Hematopoietic multipotent progenitor cell (in vitro differentiated cells): ENCODE results near the gene FOS. TPM values are rescaled to one million over a fixed set of nuclear protein-coding genes. Genes with fewer than 3 reads are reported as not detected.
"Not testable (repeated sequence)": the region's sequence is repeated elsewhere in the genome, so short reads cannot be mapped to it uniquely, and the experiment has no call there.

Experiments
- DNase-seq, 3 donors: peaks; one replicate each; pipeline ENCODE4 v3.0.0-alpha.2; 2011 to 2015; ENCODE audit warnings: low read depth in 2 of 3, low spot score in 2 of 3
- total RNA-seq: library from RNA; depleted of rRNA; stranded (reverse); fragments of >200 nt; gene quantifications from one replicate; pipeline ENCODE4 v1.2.3, GENCODE V29; 2012

FOS gene
- total RNA-seq = 2,036 TPM

- DNase-seq = peak; percentile 95 to 97 (median 96)
Observed at GRCh38 chr14:75278422-75279152, at the start of gene FOS. TSS of gene FOS (plus strand) at chr14:75278828. CDS start at chr14:75278983, 155 bp downstream.

- DNase-seq = no peak
Observed at GRCh38 chr14:75229661-75230139, 48.9 kb upstream of the FOS start.

GRCh38 chr14:75230140-75230792, 48.4 kb upstream of the FOS start:
- peak in 2 of 3 donors; percentile 25 to 33 for DNase-seq

- DNase-seq = no peak
Observed at GRCh38 chr14:75231320-75231719, 47.3 kb upstream of the FOS start.

GRCh38 chr14:75232191-75232590, 46.4 kb upstream of the FOS start:
- no peak for DNase-seq

- peak; percentile 31 to 44 (median 38) for DNase-seq
Observed at GRCh38 chr14:75232597-75232996, 46.0 kb upstream of the FOS start.

GRCh38 chr14:75234173-75235115, 44.2 kb upstream of the FOS start:
- DNase-seq = no peak

- not testable (repeated sequence) for DNase-seq
Observed at GRCh38 chr14:75235198-75235597, 43.4 kb upstream of the FOS start.

GRCh38 chr14:75236467-75236866, 42.2 kb upstream of the FOS start:
- DNase-seq = no peak

- no peak for DNase-seq
Observed at GRCh38 chr14:75236901-75237419, 41.7 kb upstream of the FOS start.

- no peak for DNase-seq
Observed at GRCh38 chr14:75238756-75239455, 39.7 kb upstream of the FOS start.

GRCh38 chr14:75240781-75241180, 37.8 kb upstream of the FOS start:
- no peak for DNase-seq

GRCh38 chr14:75242546-75243273, 35.9 kb upstream of the FOS start:
- no peak for DNase-seq

- no peak for DNase-seq
Observed at GRCh38 chr14:75244121-75244520, 34.5 kb upstream of the FOS start.

- DNase-seq = no peak
Observed at GRCh38 chr14:75246546-75247285, 31.9 kb upstream of the FOS start.

- peak in 2 of 3 donors; percentile 28 to 50 for DNase-seq
Observed at GRCh38 chr14:75247286-75247922, 31.2 kb upstream of the FOS start.

GRCh38 chr14:75247939-75248338, 30.7 kb upstream of the FOS start:
- DNase-seq = no peak

- peak; percentile 47 to 75 (median 66) for DNase-seq
Observed at GRCh38 chr14:75249251-75249957, 29.2 kb upstream of the FOS start.
